Activated B cell treated with CpG ODN at 0.5 μM for 24 hours (primary cell): ENCODE measurements around the gene MDFIC. TPM values are rescaled to one million over a fixed set of nuclear protein-coding genes. Genes with fewer than 3 reads are reported as not detected.

Experiments
- ATAC-seq: fragments of 200-7000 bp; cut with Tn5 transposase; one replicate; pipeline ENCODE4 v1.10.0; 2021; ENCODE audit warnings: low read depth, mild to moderate bottlenecking, moderate library complexity
- CTCF ChIA-PET: fragments of 350-600 bp; sonication (Branson Sonifier 250); formaldehyde crosslinking; loops from one replicate; lab custom pipeline; 2021; ENCODE audit warnings: antibody characterized with exemption; lab: Charles Lee
- POLR2A ChIA-PET: fragments of 350-600 bp; sonication (Branson Sonifier 250); formaldehyde crosslinking; loops from one replicate; lab custom pipeline; 2021; ENCODE audit warnings: antibody characterized with exemption; lab: Charles Lee
- DNase-seq: peaks from one replicate; pipeline ENCODE4 v3.0.0; 2022
- H3K27ac Mint-ChIP-seq: one replicate; pipeline ENCODE4 v1.8.0; 2020; ENCODE audit warnings: mixed read lengths
- H3K27me3 Mint-ChIP-seq: one replicate; pipeline ENCODE4 v1.8.0; 2021; ENCODE audit warnings: mixed read lengths
- H3K36me3 Mint-ChIP-seq: one replicate; pipeline ENCODE4 v1.8.0; 2021; ENCODE audit warnings: low read depth, mixed read lengths
- H3K4me1 Mint-ChIP-seq: one replicate; pipeline ENCODE4 v1.8.0; 2021; ENCODE audit warnings: mixed read lengths
- H3K4me3 Mint-ChIP-seq: one replicate; pipeline ENCODE4 v1.8.0; 2020; ENCODE audit warnings: mild to moderate bottlenecking, mixed read lengths
- H3K9me3 Mint-ChIP-seq: one replicate; pipeline ENCODE4 v1.8.0; 2020; ENCODE audit warnings: mixed read lengths
- intact Hi-C: fragments of 100-400 bp; cut with micrococcal nuclease; formaldehyde crosslinking; loops from one replicate; pipeline ENCODE4 v1.15.1; 2024
- total RNA-seq: library from RNA; stranded (reverse); gene quantifications from 2 replicates; pipeline ENCODE4 v1.2.3, GENCODE V29; 2022
- TF ChIP-seq, protein P1 (sequence below): fragments of 200-600 bp; IDR thresholded peaks from one replicate; pipeline ENCODE4 v1.8.0; 2022; ENCODE audit warnings: antibody characterized with exemption, mild to moderate bottlenecking

Gene MDFIC
- total RNA-seq, 1 donor from 2014 or later, result 139 TPM

DNA sequence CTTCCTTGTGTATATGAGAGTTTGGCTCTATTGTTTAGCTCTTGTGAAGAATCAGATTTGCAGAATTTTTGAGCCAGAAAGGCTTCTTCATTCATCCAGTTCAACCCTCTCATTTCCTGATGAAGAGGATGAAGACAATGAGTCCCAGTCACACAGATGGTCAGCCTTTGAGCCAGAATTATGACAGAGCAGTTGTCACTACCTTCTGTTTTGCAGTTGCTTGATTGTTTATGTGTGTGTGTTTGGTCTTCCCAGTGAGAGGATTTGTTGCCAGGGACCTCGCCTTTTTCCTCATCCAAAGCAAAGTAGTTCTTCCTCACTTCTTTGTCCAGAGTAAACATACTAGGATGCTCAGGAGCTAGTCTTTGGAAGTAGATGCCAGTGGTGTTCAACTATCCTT, 15.6 kb downstream of the MDFIC start:
- TF ChIP-seq, protein P1, sequence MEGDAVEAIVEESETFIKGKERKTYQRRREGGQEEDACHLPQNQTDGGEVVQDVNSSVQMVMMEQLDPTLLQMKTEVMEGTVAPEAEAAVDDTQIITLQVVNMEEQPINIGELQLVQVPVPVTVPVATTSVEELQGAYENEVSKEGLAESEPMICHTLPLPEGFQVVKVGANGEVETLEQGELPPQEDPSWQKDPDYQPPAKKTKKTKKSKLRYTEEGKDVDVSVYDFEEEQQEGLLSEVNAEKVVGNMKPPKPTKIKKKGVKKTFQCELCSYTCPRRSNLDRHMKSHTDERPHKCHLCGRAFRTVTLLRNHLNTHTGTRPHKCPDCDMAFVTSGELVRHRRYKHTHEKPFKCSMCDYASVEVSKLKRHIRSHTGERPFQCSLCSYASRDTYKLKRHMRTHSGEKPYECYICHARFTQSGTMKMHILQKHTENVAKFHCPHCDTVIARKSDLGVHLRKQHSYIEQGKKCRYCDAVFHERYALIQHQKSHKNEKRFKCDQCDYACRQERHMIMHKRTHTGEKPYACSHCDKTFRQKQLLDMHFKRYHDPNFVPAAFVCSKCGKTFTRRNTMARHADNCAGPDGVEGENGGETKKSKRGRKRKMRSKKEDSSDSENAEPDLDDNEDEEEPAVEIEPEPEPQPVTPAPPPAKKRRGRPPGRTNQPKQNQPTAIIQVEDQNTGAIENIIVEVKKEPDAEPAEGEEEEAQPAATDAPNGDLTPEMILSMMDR, result no peak
- DNase-seq (no peak), ATAC-seq (no peak)
- intact Hi-C loops, result loop anchor here (10.0 kb wide), 2 partner anchors 883 to 1927 kb away; partner anchors contain the start of gene CAPZA2
- peaks cover 40% of the 10 kb centered on the region for H3K36me3 Mint-ChIP-seq
- no peaks in the 10 kb centered on the region for H3K27me3 Mint-ChIP-seq
- ChIA-PET CTCF (no interaction called here), POLR2A (no interaction called here)
- H3K9me3 Mint-ChIP-seq, result no peaks in the 10 kb centered on the region
- peaks cover 52% of the 10 kb centered on the region for H3K4me1 Mint-ChIP-seq
- H3K27ac Mint-ChIP-seq, result no peak overlapping the region
- H3K4me3 Mint-ChIP-seq, result peak overlapping the region; percentile 11

DNA sequence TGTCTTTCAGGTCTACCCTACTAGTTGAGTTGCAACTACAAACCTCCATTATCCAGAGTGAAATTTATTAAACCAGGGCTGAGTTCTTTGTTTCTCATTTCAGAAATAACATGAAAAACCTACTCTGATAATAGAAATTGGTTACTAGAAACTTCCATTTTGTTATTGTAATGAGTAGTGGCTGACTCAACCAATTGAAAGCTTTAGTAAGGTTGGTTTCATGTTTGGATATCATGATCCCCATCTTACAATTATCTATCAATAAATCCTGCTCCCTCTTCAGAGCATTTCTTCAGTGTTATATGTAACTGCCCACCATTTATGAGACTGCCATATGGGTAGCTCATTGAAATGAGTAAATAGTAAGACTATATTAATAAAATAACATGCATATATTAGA, 16.9 kb downstream of the MDFIC start:
- Mint-ChIP-seq H3K27me3 (no peaks in the 10 kb centered on the region), H3K4me3 (no peak overlapping the region), H3K4me1 (peaks cover 64% of the 10 kb centered on the region), H3K27ac (no peak overlapping the region), H3K9me3 (no peaks in the 10 kb centered on the region), H3K36me3 (peaks cover 46% of the 10 kb centered on the region)
- DNase-seq (no peak), ATAC-seq (no peak)
- ChIA-PET POLR2A (interaction anchor here (1.4 to 1.5 kb wide), 2 partner anchors 17 to 19 kb away, joined by 3 read pairs; no protein-coding TSS in a partner anchor), CTCF (interaction anchor here (1.2 to 3.2 kb wide), 6 partner anchors 11 to 77 kb away, joined by 3 to 40 read pairs (median 4); no protein-coding TSS in a partner anchor)
- TF ChIP-seq, protein P1, result no peak
- intact Hi-C loops, result loop anchor here (1.0 to 10.0 kb wide), 3 partner anchors 73 to 1926 kb away; partner anchors contain the start of gene CAPZA2

DNA sequence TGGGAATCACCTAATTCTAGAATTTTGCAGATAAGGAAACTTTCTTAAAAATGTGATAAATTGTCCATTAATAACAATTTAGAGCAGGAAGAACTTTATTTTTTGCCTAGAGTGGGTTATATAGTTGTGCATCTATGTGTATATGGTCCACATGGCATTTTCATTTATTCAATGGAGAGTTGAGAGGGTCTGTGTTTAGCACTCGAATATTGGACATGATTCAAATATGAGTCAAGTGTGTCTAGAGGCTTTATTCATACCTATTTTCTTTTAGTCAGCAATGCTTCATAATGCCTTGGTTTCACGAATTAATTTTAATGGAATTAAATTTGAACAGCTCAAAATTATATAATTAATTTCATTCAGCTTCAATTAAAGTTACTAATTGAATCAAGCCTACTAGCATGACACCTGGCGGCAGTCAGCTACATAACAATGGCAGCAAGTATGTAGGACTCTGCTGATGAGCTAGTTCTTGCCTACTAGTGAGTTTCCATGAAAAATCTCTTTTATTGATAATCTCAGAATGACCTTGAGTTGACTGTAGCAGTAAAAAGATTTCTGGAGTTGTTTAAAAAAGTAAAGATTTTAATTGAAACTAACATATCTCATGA, 17.7 kb downstream of the MDFIC start:
- Mint-ChIP-seq H3K36me3 (peaks cover 47% of the 10 kb centered on the region), H3K4me1 (peaks cover 66% of the 10 kb centered on the region), H3K27me3 (no peaks in the 10 kb centered on the region), H3K9me3 (no peaks in the 10 kb centered on the region), H3K4me3 (no peak overlapping the region), H3K27ac (no peak overlapping the region)
- intact Hi-C loops, result loop anchor here (1.0 to 10.0 kb wide), 3 partner anchors 74 to 1925 kb away; partner anchors contain the start of gene CAPZA2
- peak; percentile 56 for ATAC-seq
- ChIA-PET CTCF (interaction anchor here (0.7 to 3.2 kb wide), 8 partner anchors 12 to 105 kb away, joined by 3 to 40 read pairs (median 4); no protein-coding TSS in a partner anchor), POLR2A (interaction anchor here (1.4 to 1.5 kb wide), 2 partner anchors 16 to 18 kb away, joined by 3 read pairs; no protein-coding TSS in a partner anchor)
- no peak for DNase-seq
- TF ChIP-seq, protein P1, result no peak

DNA sequence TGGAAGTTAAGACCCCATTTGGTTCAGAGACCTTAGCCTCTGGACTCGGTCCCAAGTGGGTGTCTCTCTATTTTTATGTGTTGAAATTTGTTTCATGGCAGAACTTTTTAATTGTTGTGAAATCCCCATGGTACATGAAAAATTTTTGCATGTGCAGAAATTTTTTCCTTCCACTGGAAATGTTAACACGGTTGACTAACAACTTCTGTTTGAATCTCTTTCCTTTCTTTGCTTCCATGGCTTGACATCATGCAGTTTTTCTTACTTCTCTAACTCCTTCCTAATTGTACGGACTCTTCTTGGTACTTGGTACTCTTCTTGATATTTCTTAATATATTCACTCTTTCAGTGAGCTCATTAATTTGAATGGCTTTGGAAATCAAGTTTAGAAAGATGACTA, 18.3 kb downstream of the MDFIC start:
- H3K27me3 Mint-ChIP-seq, result no peaks in the 10 kb centered on the region
- H3K27ac Mint-ChIP-seq, result peak overlapping the region; percentile 50
- POLR2A ChIA-PET, result interaction anchor here (1.2 to 1.5 kb wide), 2 partner anchors 8 to 17 kb away, joined by 3 read pairs; no protein-coding TSS in a partner anchor
- CTCF ChIA-PET, result interaction anchor here (0.7 to 3.2 kb wide), 8 partner anchors 12 to 106 kb away, joined by 3 to 40 read pairs (median 4); no protein-coding TSS in a partner anchor
- no peak overlapping the region for H3K4me3 Mint-ChIP-seq
- no peaks in the 10 kb centered on the region for H3K9me3 Mint-ChIP-seq
- H3K4me1 Mint-ChIP-seq, result peaks cover 65% of the 10 kb centered on the region
- TF ChIP-seq, protein P1, result no peak
- peaks cover 52% of the 10 kb centered on the region for H3K36me3 Mint-ChIP-seq
- intact Hi-C loops, result no loop called here
- no peak for ATAC-seq
- no peak for DNase-seq

DNA sequence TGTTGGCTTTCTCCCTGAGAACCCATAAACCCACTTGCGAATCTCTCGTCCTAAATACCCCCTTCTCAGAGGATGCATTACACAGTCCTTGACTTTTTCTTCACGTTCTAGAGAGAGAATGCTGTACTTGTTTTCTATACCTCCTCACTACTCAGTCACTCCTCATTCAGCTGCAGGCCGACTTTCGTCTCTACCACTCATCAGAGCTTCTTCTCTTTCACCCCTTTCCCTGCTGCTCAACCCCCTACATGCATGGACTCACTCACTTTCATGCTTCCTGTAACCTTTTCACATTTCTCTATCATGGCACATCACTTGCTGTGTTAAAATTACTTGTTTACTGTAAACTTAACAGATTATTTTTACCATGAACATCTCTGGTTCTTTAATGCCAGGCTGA, 19.8 kb downstream of the MDFIC start:
- Mint-ChIP-seq H3K4me1 (peaks cover 60% of the 10 kb centered on the region), H3K27ac (peak overlapping the region; percentile 74), H3K27me3 (no peaks in the 10 kb centered on the region), H3K36me3 (peaks cover 62% of the 10 kb centered on the region), H3K4me3 (peak overlapping the region; percentile 2), H3K9me3 (no peaks in the 10 kb centered on the region)
- TF ChIP-seq, protein P1, result no peak
- ChIA-PET CTCF (interaction anchor here (1.4 to 3.2 kb wide), 4 partner anchors 16 to 76 kb away, joined by 4 to 40 read pairs (median 8); no protein-coding TSS in a partner anchor), POLR2A (interaction anchor here (1.0 to 2.3 kb wide), 2 partner anchors 19 to 25 kb away, joined by 3 to 17 read pairs; partner anchors contain the start of gene MDFIC)
- intact Hi-C loops, result loop anchor here (1.0 to 2.0 kb wide), 3 partner anchors 10 to 17 kb away; no protein-coding TSS in a partner anchor
- ATAC-seq, result no peak
- no peak for DNase-seq
